ENCODE measurements around the gene IL1RN.
"Not testable (repeated sequence)": the region's sequence is repeated elsewhere in the genome, so short reads cannot be mapped to it uniquely, and the experiment has no call there.

The IL1RN gene

GRCh38 chr2:113126845-113127645 lies at the start of gene IL1RN:
IL1RN (plus strand) TSS chr2:113127598; CDS start chr2:113127625, 27 bp downstream.
- no peak for DNase-seq (ENCODE audit: low read depth in 2 of 2)

DNA sequence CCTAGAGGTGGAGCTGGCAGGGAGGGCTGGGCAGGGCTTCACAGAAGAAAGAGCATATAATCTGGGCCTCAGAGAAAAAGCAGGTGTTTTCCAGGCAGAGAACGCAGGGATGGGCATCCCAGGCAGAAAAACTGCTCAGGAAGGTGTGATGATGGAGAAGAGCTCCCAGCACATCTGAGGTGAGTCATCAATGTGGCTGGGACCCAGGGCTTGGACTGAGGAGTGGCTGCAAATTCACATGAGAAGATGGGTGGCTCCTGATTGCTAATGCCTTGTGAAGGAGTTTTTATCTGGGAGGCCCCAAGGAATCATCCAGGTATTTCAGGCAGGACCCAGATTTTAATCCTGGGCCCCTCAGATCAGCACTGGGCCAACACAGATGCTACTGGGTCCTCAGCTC lies 49.5 kb upstream of the IL1RN start:
- no peak for DNase-seq (ENCODE audit: low read depth in 2 of 2)

- no peak for DNase-seq (ENCODE audit: low read depth in 2 of 2)
These were observed 49.0 kb upstream of the IL1RN start for GRCh38 chr2:113078350-113078839.

DNA sequence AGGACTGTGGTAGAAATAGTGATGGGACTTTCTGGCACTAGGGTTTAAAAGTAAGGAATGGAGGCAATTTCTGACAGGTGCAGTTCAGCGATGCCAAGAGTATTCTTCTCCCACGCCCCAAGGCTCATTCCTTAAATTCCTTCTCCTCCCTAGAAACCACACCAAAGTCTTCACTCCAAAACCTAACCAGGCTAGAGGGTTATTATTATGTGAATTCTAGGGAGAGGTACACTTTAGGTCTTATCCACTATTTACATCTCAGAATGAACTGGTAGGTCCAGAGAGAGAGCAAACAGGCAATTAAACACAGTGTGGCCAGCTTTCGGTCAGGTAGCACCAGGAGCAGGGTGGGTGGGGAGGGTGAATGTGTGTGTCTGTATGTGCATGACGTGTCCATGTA lies 48.3 kb upstream of the IL1RN start:
- no peak for DNase-seq (ENCODE audit: low read depth in 2 of 2)

DNA sequence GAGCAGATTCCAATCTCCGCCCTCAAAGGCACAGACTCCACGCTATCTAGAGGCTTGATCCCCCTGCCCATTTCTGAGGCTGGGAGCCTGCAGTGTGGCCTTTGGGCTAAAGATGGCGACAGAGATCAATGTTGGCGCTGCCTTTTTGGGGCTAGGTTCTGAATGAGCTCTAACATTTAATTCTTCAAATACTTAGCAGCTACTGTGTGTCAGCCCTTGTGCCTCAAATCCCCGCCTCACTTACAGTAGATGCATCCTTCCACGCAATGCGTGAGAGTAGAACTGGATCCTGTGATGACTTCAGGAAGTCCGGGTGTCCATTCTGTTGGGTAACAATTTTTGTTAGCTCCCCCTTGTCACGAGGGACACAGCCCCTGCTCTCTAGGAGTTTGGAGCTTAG lies 47.3 kb upstream of the IL1RN start:
- no peak for DNase-seq (ENCODE audit: low read depth in 2 of 2)

DNA sequence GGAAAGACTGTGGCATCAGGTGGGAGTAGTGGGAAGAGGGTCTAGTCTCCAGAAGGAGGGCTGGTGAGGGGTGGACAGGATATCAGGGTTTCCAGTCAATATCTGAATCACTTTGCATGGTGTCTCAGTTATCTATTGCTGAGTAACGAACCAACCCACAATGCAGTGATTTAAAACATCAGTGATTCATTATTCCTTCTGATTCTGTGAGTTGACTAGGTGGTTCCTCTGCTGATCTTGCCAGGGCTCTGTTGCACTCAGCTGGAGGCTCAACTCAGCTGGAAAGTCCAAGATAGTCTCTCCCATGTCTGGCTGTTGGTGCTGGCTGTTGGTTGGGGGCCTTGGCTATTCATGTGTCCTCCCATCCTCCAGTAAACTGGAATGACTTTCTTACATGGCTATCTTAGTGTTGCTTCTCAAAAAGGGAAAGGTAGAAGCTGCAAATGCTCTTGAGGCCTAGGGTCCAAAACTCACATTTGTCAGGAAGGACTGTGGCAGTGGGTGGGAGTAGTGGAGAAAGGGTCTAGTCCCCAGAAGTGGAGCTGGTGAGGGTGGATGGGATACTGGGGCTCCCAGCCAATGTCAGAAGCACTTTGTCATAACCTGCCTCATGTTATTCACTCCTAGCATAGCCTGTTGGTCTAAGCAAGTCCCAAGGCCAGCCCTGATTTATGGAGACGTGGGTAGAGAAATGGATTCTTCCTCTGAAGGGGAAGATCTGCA lies 45.7 kb upstream of the IL1RN start:
- no peak for DNase-seq (ENCODE audit: low read depth in 2 of 2)

- no peak for DNase-seq (ENCODE audit: low read depth in 2 of 2)
These were observed 44.1 kb upstream of the IL1RN start for GRCh38 chr2:113083296-113083695.

DNA sequence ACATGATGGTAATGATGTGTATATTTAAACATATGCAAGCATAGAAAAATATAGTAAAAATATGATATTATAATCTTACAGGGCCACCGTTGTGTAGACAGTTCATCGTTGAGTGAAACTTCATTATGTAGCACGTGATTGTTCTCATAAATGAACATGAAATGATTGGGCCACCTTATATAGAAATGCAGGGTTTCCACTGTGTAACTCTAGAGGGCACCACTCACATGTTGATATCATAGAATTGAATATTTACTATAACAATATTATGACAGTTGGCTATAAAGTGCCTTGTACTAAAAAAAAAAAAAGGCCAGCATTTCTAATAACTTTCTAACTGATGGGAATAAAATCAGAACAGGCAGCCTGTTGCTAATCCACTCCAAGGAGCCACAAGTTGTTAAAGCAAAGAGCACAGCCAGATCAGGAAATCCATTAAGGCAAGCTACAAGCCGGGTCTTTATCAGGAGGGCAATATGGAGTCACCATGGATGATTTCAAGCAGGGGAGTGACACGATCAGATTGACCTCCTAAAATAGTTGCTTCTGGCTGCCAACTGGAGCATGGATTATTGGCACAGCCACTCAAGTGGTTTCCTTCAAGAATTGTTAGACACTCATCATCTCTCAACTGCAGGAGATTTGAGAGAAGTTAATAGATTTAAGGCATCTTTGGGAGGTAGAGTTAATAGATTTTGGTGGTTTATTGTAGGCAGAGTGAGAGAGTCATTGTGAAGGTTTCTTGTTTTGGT lies 43.0 kb upstream of the IL1RN start:
- no peak for DNase-seq (ENCODE audit: low read depth in 2 of 2)

DNA sequence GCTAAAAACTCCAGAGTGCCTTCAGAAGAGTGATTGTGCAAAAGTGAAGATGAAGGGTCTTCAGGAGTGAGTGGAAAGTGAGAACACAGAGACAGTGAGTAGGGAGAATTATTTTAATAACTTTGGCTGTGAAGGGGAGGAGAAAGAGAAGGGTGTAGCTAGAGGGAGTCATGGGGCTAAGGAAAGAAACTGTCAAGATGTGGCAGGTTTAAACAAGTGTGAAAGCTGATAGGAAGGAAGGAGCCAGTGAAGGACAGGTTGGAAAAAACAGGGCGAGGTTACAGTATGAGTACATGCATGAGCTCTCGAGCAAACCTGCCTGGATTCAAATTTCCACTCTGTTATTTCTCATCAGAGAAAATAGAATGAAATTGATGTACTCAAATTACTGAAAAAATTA lies 41.9 kb upstream of the IL1RN start:
- DNase-seq (ENCODE audit: low read depth in 2 of 2): no peak

DNA sequence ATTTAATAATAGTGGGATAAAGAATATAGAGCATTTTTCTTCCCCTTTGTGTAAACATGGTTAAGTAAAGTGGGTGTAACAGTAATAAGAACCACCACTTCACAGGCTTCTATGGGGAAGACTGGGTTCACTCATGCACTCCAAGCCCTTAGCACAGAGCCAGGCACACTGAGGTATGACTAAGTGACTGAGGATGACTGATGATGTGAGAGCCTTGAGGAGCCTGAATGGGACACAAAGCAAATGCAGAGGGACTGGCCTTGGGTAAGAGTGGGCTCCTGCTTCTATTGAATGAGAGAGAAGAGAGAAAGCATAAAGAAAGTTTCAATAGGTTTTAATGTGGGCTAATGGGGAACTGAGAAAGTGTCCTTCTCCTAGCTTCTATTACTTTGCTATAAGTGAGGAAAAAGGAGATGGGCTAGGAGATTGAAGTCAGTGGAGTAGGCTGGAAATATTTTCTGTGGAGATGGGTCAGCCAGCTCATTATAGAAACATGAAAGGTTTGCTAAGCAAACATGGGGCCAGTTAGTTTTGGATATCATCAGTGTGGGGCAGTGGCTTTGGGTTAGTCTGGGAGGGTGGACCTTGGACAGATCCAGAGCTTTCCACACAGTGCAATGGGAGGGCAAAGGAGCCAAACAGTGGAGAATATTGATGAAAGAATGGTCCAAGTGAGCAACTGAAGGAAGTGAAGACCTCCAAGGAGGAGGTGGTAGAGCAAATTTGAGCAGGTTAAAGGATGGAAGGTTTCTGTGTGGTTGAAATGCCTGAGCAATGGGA lies 39.0 kb upstream of the IL1RN start:
- DNase-seq (ENCODE audit: low read depth in 2 of 2): no peak

DNA sequence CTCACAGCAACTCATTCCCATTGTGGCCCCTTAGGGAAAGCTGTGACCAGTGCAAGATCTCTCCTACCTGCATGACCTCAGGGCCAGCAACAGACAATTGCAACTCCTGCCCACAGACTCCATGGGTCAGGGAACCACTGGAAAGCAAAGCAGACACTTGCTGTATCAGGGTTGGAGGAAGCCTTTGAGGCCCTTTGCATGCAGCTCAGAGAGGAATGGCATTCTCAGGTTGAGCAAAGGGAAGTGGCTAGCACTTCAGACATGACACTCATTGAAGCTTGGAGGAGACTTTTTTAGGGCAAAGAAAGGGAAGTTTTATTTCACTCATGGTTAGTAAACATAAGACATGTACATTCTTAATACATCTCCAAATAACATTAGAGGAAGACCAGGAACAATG lies 37.5 kb upstream of the IL1RN start:
- DNase-seq (ENCODE audit: low read depth in 2 of 2): no peak

DNA sequence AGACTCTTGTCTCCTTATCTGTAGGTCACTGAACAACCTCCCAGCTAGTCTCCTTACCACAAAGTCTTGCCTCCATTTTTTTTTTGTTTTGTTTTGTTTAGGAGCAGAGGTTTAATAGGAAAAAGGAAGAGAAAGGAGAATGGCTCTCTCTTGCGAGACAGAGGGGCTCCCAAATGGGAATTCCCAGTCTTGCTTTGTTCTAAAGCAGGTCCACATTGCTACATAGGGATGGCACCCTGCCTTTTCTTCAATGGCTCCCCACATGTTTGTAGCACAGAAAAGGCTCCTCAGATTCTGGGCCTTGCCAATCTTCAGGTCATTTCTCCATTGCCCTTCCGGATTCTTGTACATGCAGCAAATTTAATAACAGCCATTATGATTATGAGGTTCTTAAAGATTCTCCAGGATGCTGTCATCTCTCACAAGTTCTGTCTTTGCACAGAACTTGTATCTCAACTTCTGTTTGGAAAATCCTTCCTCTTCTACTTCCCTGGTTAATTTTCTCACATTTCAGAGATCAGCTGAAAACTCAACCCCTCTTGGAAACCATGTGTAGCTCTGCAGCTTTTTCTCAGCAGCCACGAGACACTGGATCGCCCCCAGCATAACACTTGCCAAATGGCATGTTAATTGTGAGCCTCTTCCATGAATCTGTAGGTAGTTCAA lies 36.0 kb upstream of the IL1RN start:
- DNase-seq (ENCODE audit: low read depth in 2 of 2): no peak

- no peak for DNase-seq (ENCODE audit: low read depth in 2 of 2)
These were observed 34.4 kb upstream of the IL1RN start for GRCh38 chr2:113092864-113093612.

GRCh38 chr2:113093613-113093977 lies 33.8 kb upstream of the IL1RN start:
- no peak for DNase-seq (ENCODE audit: low read depth in 2 of 2)

DNA sequence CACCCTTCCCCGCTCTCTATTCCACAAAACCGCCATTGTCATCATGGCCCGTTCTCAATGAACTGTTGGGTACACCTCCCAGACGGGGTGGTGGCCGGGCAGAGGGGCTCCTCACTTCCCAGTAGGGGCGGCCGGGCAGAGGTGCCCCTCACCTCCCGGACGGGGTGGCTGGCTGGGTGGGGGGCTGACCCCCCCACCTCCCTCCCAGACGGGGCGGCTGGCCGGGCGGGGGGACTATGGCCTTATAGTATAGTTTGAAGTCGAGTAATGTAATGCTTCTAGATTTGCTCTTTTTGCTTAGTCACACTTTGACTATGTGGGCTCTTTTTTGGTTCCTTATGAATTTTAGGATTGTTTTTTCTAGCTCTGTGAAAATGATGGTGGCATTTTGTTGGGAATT lies 31.1 kb upstream of the IL1RN start:
- not testable (repeated sequence) for DNase-seq (ENCODE audit: low read depth in 2 of 2)

DNA sequence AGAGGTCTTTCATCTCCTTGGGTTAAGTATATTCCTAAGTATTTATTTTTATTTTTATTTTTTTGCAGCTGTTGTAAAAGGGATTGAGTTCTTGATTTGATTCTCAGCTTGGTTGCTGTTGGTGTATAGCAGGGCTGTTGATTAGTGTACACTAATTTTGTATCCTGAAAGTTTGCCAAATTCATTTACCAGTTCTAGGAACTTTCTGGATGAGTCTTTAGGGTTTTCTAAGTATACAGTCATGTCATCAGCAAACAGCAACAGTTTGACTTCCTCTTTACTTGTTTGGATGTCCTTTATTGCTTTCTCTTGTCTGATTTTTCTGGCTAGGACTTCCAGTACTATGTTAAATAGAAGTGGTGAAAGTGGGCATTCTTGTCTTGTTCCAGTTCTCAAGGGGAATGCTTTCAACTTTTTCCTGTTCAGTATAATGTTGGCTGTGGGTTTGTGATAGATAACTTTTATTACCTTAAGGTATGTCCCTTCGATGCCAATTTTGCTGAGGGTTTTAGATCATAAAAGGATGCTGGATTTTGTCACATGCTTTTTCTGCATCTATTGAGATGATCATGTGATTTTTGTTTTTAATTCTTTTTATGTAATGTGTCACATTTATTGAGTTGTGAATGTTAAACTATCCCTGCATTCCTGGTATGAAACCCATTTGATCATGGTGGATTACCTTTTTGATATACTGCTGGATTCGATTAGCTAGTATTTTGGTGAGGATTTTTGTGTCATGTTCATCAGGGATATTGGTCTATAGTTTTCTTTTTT lies 30.4 kb upstream of the IL1RN start:
- DNase-seq (ENCODE audit: low read depth in 2 of 2): not testable (repeated sequence)

GRCh38 chr2:113098041-113098440 lies 29.4 kb upstream of the IL1RN start:
- DNase-seq (ENCODE audit: low read depth in 2 of 2): no peak

GRCh38 chr2:113098532-113098931 lies 28.9 kb upstream of the IL1RN start:
- no peak for DNase-seq (ENCODE audit: low read depth in 2 of 2)

DNA sequence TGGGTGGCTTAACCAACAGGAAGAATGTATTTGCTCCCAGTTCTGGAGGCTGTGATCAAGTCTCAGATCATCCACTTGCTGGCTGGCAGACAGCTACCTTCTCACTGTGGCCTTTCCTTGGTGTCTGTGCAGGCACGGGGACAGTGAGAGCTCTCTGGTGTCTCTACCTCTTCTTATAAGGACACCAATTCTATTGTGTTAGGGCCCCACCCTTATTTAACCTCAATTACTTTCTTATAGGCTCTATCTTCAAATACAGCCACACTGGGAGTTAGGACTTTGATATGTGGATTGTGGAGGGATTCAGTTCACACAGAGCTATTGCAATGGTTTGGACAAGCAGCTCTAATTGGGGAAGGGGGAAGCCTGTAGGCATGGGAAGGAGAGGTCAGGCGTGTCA lies 25.3 kb upstream of the IL1RN start:
- DNase-seq (ENCODE audit: low read depth in 2 of 2): no peak

- no peak for DNase-seq (ENCODE audit: low read depth in 2 of 2)
These were observed 24.1 kb upstream of the IL1RN start for GRCh38 chr2:113103277-113103676.
